Measurements from ENCODE around the gene PSMD5.

PSMD5 gene

DNA sequence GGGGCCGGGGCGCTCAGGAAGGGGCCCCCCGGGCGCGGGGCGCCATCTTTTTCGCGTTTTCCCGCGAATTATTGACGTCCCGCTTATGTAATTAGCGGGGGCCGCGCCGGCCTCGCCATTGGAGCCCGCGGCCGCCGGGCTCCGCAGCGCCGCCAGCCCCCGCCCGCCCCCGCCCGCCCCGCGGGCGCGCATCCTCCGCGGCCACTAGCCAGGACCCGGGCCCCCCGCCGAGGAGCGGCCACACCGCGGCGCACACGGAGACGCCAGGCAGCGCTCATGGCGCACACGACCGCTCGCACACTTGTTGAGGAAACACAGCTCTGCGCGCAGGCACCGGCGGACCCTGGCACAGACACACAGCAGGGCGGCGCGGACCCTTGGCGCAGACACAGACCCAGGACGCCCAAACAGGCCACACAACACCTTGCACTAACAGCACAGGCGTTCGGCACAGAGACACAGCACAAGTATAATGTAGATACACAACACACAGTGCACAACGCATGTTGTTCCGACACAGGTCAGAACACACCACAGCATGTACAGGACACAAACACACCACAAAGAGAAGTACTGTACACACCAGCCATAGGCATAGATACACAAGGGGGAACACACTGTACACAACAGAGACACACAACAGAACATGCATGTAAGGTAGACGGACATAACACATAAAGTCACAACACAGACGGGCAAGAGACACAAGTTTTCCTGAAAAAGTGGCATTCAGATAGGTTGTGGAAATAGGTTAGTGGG is 34.7 kb upstream of the PSMD5 start:
- Histone ChIP-seq H3K79me2 (no peaks in the 10 kb centered on the region), H3K4me3 (ENCODE audit: low read depth, low read length) (peak overlapping the region; percentile 52), H3K4me1 (peaks cover 2% of the 10 kb centered on the region), H3K4me2 (ENCODE audit: low read length) (peak overlapping the region; percentile 83), H3K27me3 (ENCODE audit: control insufficient read depth, insufficient read depth, low read length) (no peaks in the 10 kb centered on the region), H3K9me3 (ENCODE audit: control insufficient read depth, low read length) (no peaks in the 10 kb centered on the region), H3K9ac (no peak overlapping the region), H2AFZ (peak overlapping the region; percentile 62), H3K27ac (no peak overlapping the region), H3K36me3 (ENCODE audit: control insufficient read depth, insufficient read depth, low read length) (no peaks in the 10 kb centered on the region)
- TF ChIP-seq, protein P1, sequence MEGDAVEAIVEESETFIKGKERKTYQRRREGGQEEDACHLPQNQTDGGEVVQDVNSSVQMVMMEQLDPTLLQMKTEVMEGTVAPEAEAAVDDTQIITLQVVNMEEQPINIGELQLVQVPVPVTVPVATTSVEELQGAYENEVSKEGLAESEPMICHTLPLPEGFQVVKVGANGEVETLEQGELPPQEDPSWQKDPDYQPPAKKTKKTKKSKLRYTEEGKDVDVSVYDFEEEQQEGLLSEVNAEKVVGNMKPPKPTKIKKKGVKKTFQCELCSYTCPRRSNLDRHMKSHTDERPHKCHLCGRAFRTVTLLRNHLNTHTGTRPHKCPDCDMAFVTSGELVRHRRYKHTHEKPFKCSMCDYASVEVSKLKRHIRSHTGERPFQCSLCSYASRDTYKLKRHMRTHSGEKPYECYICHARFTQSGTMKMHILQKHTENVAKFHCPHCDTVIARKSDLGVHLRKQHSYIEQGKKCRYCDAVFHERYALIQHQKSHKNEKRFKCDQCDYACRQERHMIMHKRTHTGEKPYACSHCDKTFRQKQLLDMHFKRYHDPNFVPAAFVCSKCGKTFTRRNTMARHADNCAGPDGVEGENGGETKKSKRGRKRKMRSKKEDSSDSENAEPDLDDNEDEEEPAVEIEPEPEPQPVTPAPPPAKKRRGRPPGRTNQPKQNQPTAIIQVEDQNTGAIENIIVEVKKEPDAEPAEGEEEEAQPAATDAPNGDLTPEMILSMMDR (IDR thresholded peaks at IDR 0.05) = no peak

DNA sequence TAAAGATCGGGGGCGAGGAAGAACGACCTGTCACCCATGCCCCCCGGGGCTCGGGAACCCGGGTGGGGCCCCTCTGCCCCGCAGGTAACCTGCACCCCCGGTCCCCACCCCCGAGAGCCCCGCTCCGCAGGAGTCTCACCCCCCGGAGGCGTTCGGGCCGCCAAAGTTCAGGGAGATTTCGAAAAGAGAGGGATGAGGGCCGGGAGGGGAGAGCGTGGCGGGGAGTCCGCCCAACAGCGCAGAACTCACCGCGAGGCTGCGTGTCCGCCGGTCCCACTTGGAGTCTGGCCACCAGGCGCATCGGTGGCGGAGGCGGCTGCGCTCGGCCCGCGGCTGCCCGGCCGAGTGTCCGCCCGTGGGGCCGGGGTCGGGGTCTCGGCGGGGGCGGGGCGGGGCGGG is 34.1 kb upstream of the PSMD5 start, which contains the start of gene PHF19:
TSS of gene PHF19 (minus strand) at position 347 of the 399 bp plus-strand sequence. CDS start 2,447 bp downstream, outside the sequence.
- no peaks in the 10 kb centered on the region for H3K27me3 ChIP-seq (ENCODE audit: control insufficient read depth, insufficient read depth, low read length)
- no peaks in the 10 kb centered on the region for H3K9me3 ChIP-seq (ENCODE audit: control insufficient read depth, low read length)
- H2AFZ ChIP-seq = peak within 1 kb of the TSS; percentile 85
- peak within 1 kb of the TSS; percentile 61 for H3K4me3 ChIP-seq (ENCODE audit: low read depth, low read length)
- TF ChIP-seq, protein P1 (IDR thresholded peaks at IDR 0.05) = no peak
- H3K79me2 ChIP-seq = no peaks in the 10 kb centered on the region
- H3K36me3 ChIP-seq (ENCODE audit: control insufficient read depth, insufficient read depth, low read length) = no peaks in the 10 kb centered on the region
- peak within 1 kb of the TSS; percentile 20 for H3K27ac ChIP-seq
- H3K9ac ChIP-seq = no peak within 1 kb of the TSS
- H3K4me1 ChIP-seq = peaks cover 2% of the 10 kb centered on the region
- H3K4me2 ChIP-seq (ENCODE audit: low read length) = peak within 1 kb of the TSS; percentile 87

GRCh38 chr9:120875954-120876841 is 33.5 kb upstream of the PSMD5 start:
- H3K9me3 ChIP-seq (ENCODE audit: control insufficient read depth, low read length) = no peaks in the 10 kb centered on the region
- peak overlapping the region; percentile 85 for H2AFZ ChIP-seq
- peaks cover 2% of the 10 kb centered on the region for H3K4me1 ChIP-seq
- peak overlapping the region; percentile 20 for H3K27ac ChIP-seq
- no peak overlapping the region for H3K9ac ChIP-seq
- H3K79me2 ChIP-seq = no peaks in the 10 kb centered on the region
- H3K4me2 ChIP-seq (ENCODE audit: low read length) = peak overlapping the region; percentile 87
- H3K4me3 ChIP-seq (ENCODE audit: low read depth, low read length) = peak overlapping the region; percentile 61
- TF ChIP-seq, protein P1 (IDR thresholded peaks at IDR 0.05) = no peak
- H3K27me3 ChIP-seq (ENCODE audit: control insufficient read depth, insufficient read depth, low read length) = no peaks in the 10 kb centered on the region
- no peaks in the 10 kb centered on the region for H3K36me3 ChIP-seq (ENCODE audit: control insufficient read depth, insufficient read depth, low read length)

DNA sequence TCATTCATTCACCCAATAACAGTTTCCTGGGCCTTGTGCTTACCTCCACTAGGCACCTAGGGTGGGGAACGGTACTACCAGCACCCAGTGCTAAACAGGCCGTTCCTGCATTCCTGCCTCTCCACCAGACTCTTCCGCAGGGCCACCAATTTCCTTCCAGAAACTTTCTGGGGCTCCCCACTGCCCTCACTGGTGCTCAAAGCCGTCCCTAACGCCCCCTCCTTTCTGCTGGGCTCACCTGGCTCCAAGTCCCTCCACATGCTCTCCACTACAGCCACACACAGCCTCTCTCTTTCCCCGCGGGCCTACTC is 32.9 kb upstream of the PSMD5 start:
- Histone ChIP-seq H3K4me2 (ENCODE audit: low read length) (no peak overlapping the region), H3K27me3 (ENCODE audit: control insufficient read depth, insufficient read depth, low read length) (no peaks in the 10 kb centered on the region), H3K36me3 (ENCODE audit: control insufficient read depth, insufficient read depth, low read length) (no peaks in the 10 kb centered on the region), H2AFZ (peak overlapping the region; percentile 85), H3K9ac (no peak overlapping the region), H3K27ac (no peak overlapping the region), H3K4me1 (peaks cover 2% of the 10 kb centered on the region), H3K4me3 (ENCODE audit: low read depth, low read length) (no peak overlapping the region), H3K9me3 (ENCODE audit: control insufficient read depth, low read length) (no peaks in the 10 kb centered on the region), H3K79me2 (no peaks in the 10 kb centered on the region)
- TF ChIP-seq, protein P1 (IDR thresholded peaks at IDR 0.05) = no peak

Data from parathyroid adenoma (tissue), 2 donors.